Fibroblast of the conjunctiva (primary cell): ENCODE measurements around the gene NPS.

Source experiments
- DNase-seq: peaks from one replicate; pipeline ENCODE4 v3.0.0-alpha.2; 2010; ENCODE audit warnings: low read depth

The NPS gene

GRCh38 chr10:127561647-127562046 lies 12.5 kb downstream of the NPS start:
- no peak for DNase-seq

DNA sequence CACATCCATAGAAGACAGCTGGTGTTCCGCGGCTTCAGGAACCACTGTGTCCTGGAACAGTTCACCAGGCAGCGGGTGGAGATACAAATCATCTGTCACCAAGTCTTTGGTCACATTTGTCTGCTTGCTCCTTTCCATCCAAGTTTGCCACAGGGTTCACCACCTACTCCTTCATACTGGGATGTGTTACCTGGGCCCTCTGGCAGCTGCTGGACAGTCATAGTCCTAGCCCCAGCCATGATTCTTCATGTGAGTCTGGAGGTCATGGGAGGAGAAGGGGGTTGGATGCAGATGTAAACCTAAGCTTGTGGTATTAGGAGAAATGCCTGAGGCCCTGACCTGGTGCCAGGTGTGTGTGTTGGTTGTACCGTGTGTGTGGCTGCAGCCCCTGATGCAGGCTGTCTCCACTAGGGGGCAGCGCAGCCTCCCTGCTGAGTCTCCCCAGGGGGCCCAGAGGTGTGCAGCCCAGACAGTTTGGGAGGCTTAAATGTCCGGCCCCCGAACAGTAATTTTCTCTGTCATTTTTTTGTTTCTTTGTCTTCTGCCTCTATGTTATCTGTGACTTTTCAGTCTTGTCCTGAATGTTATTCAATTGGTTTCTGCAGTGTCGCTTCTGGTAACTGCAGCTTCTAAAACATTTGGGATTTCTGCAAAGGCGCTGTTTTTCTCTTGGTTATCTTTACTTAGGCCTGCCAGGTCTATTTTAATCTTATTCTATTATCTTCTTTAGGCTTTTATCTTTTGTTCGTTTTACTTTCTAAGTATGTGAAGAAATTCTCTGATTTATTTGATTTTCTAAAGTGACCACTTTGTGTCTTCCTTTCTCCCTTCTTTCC lies 14.8 kb downstream of the NPS start:
- no peak for DNase-seq

- DNase-seq, result no peak
These were observed 15.5 kb downstream of the NPS start for GRCh38 chr10:127564644-127565043.

- DNase-seq, result no peak
These were observed 16.5 kb downstream of the NPS start for GRCh38 chr10:127565583-127565982.

DNA sequence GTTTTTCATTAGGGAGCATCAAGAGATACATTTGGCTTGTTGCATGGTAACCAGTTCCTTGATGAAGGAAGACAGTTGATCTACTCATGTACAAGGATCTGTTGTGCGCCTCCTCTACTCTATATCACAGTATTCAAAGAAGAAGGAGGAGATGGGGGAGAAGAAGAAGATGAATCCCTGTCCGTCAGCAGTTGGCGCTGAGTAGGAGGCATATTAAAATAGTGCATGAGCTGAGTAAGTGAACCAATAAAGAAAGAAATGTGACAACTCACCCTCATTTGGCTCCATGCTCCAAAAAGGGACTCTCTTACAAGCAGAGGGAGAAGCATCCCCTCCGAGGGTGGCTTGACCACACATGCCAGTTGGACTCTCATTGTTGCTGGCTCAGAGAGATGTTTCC lies 20.1 kb downstream of the NPS start:
- no peak for DNase-seq

DNA sequence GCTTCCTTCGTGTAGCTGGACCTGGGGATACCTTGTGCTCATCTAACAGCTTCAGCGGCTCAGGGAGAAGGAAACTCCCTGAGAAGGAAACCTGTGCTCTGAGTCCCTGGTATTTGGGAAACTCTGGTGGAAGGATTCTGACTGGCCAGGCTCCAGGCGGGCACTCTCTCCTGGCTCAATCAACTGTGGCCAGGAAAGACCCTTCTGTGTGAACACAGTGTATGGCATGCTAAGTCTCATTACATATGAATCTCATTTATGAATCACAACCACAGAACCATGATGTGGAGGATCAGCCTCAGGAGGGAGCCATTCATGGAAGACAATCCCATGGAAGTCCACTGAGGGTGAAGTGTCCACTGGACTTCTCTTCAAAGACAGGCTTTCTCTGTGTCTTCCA lies 20.9 kb downstream of the NPS start:
- DNase-seq, result no peak

GRCh38 chr10:127571386-127571785 lies 22.3 kb downstream of the NPS start:
- DNase-seq, result no peak

DNA sequence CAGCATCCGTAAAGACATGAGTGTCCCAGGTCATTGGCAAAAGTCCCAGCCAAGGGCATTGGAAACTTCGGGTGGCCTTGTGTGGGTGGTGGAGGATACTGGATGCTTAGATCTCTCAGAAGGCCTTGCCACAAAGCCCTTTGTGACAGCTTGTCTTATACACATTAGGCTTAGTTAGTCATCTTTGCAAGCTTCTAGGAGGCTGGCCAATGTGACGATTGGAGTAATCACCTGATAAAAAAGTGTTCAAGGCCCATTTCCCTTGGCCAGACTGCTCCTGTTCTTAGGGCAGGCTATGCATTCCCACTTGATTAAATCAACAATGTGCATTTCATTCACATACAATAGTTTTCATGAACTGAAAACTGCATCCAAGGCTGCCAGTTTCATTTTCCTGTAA lies 26.9 kb downstream of the NPS start:
- DNase-seq, result no peak

DNA sequence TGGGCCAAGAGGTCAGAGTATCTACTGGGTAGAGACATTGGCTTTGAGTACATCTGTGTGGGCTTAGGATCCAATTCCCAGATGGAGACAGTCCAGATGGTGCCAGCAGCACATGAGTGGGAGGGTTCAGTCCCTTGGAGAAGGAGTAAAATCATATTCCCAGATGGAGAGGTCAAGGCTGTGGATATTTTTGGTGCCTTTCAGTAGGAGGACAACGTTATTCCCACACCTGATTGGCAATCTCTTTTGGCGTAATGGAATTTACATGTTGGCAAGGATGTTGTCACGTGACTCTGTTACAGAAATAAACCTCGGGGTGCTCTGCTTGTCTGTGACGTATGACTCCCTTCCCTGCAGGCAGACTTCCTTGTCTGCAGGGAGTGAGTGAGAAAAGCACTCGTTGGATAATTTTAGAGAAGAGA lies 27.6 kb downstream of the NPS start:
- DNase-seq, result no peak

GRCh38 chr10:127577376-127578258 lies 28.5 kb downstream of the NPS start:
- DNase-seq, result no peak

DNA sequence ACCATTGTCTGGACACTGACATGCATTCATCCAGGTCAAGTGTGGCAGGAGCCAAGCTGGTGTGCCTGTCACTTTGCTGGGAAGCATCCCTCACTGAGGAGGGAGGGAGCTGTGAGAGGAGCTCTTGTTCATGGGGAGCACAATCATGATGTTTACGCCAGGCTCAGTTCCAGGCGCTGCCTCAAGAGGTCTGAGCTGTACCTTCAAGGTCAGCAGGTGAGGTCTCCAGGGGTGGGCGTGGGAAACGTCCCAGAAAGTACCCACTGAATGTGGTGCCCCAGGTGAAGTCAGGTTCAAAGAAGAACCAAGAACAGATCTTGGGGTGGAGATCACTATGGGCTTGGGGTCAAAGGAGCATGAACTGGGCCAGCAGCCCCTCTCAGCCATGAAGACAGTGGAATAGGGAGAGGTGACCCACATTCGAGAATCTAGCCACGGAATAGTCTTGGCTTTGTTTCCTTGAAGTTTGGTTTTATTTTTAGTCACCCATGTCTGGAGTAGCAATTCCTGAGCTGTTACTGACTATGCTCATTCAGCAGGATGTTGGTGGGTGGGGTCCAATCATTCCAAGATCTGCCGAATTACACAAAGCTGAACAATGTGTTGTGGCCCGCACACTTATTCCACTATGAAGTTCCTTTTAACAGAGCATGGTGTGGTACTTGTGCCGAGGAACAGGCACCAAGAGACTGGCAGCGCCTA lies 29.3 kb downstream of the NPS start:
- no peak for DNase-seq

- DNase-seq, result no peak
These were observed 29.8 kb downstream of the NPS start for GRCh38 chr10:127578961-127579305.

GRCh38 chr10:127579640-127580039 lies 30.5 kb downstream of the NPS start:
- DNase-seq, result no peak

DNA sequence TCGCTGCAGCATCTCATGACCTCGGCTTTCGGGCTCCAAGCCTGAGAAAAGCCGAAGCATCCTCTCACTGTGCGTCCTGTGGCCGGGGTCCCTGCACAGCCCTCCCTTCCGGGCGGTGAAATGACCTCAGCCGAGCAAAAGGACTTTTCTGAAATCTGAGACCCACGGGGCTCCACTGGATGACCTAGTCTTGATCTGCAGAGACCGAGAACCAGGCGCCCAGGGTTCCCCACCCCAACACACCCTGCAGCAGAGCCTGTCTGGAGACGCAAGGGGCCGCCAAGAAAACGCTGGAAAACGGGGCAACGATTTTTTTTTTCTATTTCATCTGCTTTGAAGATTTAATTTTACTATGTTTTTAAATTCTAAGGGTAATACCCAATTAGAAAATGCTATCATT lies 31.7 kb downstream of the NPS start:
- DNase-seq, result no peak

DNA sequence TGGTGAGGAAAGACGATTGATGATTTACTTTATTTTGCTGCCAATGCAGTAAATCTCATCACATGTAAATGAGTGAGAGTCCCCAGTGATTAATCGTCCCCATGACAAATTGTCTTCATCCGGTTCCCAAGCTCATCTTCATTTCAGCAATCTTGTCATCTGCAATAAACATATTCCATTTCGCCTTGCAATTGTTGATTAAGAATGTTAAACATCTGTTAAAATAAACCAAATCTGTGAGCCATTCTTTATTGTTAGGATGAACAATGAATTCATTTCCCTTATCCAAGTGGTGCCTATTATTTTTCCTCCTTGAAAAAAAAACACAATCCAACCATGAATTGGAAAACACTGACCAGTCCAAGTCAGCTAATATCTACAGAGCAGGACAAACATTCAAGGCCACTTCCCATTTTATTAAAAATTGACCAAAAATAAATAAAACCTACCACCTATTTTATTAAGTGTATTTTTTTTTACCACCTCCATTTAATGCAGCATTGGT lies 36.5 kb downstream of the NPS start:
- DNase-seq, result no peak

GRCh38 chr10:127587668-127588365 lies 38.7 kb downstream of the NPS start:
- DNase-seq, result no peak

DNA sequence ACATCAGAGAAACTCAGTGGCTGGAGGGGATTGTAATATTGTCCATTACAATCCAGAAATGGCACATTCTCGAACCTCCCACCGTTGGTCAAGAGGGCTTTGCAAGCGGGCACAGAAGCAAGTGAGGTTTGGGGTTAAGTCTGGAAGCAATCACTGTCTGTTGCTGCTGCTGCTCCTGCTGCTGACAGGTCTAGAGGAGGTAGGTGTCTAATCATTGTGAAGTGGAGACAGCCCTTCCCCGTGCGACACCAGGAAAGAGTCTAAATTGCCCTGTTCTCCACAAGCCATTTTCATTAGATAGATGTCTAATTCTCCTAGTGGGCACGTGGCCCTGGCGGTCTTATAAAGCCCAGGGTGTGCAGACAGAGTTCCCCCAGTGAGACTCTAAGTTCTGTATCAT lies 43.5 kb downstream of the NPS start:
- DNase-seq, result no peak

GRCh38 chr10:127600479-127600878 lies 51.4 kb downstream of the NPS start:
- no peak for DNase-seq
